Pulmonary artery endothelial cell (primary cell): ENCODE data around the gene SGPP1. TPM values are rescaled to one million over a fixed set of nuclear protein-coding genes. Genes with fewer than 3 reads are reported as not detected.
"Not testable (repeated sequence)": the region's sequence is repeated elsewhere in the genome, so short reads cannot be mapped to it uniquely, and the experiment has no call there.

Source experiments
- DNase-seq: peaks from one replicate; pipeline ENCODE4 v3.0.0-alpha.2; 2011; ENCODE audit warnings: low read depth, low spot score
- total RNA-seq: library from RNA; depleted of rRNA; stranded (reverse); fragments of >200 nt; gene quantifications from 2 replicates; pipeline ENCODE4 v1.2.3, GENCODE V29; 2014

Gene SGPP1, protein sequence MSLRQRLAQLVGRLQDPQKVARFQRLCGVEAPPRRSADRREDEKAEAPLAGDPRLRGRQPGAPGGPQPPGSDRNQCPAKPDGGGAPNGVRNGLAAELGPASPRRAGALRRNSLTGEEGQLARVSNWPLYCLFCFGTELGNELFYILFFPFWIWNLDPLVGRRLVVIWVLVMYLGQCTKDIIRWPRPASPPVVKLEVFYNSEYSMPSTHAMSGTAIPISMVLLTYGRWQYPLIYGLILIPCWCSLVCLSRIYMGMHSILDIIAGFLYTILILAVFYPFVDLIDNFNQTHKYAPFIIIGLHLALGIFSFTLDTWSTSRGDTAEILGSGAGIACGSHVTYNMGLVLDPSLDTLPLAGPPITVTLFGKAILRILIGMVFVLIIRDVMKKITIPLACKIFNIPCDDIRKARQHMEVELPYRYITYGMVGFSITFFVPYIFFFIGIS
- 13.7 and 14.7 TPM in 2 replicates for total RNA-seq

DNA sequence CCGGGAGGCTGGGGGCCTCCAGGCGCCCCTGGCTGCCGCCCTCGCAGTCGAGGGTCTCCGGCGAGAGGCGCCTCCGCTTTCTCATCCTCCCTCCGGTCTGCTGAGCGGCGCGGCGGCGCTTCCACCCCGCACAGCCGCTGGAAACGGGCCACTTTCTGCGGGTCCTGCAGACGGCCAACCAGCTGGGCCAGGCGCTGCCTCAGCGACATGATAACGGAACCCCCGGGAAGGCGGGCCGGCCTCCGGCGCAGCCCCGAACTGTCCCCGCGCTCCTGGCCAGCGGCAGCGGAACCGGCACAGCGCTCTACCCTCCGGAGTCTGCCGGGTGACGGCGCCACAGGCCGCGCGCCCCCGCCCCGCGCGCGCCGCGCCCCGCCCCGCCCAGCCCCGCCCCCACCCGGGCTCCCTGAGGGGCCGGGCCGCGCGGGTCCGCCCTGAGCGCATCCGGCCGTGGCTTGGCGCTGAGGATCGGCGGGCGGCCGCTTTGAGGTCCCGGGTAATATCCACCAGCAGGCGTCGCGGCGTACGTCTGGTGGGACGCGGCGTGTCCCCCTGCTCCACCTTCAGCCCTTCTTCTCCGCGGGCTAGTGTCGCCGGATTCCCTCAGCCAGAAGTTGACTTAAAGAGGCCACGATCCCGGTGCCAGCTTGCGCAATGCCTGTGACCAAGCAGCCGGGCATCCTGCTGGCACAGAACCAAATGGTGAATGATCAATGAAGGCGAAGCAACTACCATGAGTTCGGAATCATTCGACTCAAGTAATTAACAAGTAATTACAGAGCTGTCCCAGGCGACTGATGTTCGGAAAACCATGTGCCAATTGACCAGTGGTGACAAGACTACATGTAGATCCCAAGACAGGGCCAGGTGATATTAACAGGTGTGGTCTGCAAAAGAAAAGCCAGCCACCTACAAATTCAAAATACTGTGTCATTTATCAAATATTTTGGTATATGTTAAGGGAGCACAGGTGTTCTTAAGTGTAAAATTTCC lies at the start of gene SGPP1:
Gene SGPP1, minus strand, starts transcription at position 330 of the 993 bp plus-strand sequence. Its CDS starts 121 bp downstream, at position 209.
- peak; percentile 15 for DNase-seq

DNA sequence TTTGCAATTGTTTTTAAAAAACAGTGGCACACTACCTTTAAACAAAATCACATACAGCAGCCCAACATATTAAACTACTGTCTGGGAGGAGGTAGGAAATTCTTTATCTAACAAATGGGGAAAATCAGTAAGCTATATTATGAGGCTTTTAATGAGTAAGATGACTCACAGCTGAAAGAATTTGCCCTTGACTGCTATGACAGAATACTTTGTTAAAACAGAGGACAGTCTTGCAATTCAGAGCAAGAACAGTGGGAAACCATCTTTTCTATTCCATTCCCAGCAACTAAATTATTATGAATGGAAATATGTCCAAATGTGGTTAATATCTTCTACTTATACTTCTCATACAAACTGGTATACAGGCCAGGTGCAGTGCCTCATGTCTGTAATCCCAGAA lies 49.2 kb upstream of the SGPP1 start:
- DNase-seq = peak; percentile 19

- no peak for DNase-seq
These were observed 45.6 kb upstream of the SGPP1 start for GRCh38 chr14:63773504-63773903.

- peak; percentile 32 for DNase-seq
These were observed 42.4 kb upstream of the SGPP1 start for GRCh38 chr14:63770187-63770807.

- DNase-seq = no peak
These were observed 38.7 kb upstream of the SGPP1 start for GRCh38 chr14:63766611-63767010.

DNA sequence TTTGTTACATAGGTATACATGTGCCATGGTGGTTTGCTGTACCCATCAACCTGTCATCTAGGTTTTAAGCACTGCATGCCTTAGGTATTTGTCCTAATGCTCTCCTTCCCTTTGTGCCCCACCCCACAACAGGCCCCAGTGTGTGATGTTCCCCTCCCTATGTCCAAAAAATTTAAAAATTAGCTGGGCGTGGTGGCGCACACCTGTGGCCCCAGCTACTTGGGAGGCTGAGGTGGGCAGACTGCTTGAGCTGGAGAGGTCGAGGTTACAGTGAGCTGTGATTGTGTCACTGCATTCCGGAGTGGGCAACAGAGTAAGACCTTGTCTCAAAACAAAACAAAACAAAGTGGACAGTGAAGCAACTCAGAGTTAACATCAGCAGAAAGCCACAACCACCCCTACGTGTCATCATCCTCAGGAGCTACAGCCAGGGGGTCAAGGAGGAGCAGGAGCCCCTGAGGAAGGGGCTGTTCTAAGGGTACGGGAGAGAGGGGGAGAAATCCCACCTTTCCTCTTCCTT lies 36.8 kb upstream of the SGPP1 start:
- DNase-seq = no peak

GRCh38 chr14:63764103-63764502 lies 36.2 kb upstream of the SGPP1 start:
- no peak for DNase-seq

DNA sequence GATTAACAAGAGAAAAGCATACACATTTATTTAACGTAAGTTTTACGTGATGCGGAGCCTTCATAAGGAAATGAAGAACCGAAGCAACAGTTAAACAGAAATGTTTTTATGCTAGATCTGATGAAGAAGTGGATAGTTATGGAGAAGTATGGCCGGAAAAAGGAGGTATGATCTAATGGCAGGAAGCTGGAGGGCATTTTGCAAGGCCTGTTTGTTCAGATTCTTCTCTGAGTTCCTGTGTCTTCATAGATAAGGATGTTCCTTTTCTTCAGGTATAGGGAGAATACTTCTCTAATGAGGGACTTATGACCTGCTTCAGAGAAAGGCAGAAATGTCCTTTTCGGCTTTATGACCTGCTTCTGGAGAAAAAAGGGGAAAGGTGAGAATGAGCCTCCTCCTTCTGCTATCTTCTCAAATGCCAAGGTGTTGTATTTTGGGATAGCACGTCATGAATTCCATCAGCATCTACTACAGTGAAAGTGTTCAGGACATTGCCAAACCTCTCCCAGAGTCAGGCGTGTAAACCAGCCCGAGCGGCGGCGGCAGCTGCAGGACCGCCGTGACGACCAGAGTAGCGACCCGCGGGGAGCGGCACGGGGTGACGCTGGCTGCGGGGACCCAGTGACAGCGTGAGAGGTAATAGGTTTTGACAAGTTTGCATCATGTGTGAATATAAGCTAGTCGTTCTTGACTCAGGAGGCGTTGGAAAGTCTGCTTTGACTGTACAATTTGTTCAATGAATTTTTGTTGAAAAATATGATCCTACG lies 33.7 kb upstream of the SGPP1 start:
- DNase-seq = no peak

GRCh38 chr14:63760014-63760413 lies 32.1 kb upstream of the SGPP1 start:
- DNase-seq = no peak

DNA sequence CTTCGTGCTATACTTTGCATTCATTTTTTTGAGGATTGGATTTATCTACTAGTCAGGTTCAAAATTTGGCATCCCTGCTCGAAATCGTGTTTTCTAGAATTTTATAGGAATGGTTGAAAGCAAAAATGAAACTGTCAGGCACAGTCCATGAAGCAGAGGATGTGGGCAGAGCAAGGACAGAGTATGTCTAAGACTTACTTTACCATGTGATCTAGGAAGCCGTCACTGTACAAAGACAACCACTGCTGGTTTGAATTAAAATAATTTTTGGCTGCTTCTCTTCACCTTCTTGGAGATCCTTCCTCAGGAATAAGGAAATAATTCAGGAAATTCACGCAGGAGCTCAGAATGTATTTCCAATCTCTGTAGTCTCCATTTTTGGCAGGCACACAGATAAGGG lies 31.6 kb upstream of the SGPP1 start:
- DNase-seq = no peak

DNA sequence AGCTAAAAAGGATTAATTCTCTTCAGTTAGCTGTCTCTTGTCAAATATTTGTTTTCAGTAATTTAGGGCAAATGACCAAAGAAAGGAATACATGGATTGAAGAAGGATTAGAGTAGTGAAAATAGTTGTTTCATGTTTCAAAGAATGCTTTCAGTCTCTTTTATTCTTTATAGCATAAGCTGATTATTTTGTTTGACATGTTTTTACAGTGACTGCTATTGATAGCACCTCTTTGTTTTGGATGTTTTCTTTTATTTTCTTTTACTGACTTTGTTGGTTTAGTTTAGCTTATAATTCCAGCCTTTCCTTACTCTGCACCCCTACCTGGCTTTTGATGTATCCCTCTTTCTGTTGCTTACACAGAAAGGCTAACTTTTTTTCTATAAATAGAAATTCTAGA lies 29.3 kb upstream of the SGPP1 start:
- no peak for DNase-seq

DNA sequence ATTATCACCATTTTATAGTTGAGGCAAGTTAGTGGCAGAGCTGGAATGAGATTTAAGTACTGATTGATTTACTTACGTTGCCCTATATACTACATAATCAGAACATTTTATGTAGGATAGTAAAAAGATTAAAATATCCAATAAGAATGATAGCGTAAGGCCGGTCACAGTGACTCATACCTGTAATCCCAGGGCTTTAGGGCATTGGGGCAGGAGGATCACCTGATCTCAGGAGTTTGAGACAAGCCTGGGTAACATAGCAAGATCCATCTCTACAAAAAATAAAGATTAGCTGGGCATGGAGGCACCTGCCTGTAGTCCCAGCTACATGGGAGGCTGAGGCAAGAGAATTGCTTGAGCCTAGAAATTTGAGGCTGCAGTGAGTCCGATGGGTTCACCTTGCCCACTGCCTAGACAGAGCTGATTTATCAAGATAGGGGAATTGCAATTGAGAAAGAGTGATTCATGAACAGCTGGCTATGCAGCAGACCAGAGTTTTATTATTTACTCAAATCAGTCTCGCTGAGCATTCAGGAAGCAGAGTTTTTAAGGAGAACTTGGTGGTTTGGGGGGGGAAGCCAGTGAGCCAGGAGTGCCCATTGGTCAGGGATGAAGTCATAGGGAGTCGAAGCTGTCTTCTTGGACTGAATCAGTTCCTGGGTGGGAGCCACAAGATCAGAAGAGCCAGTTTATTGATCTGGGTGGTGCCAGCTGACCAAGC lies 24.7 kb upstream of the SGPP1 start:
- no peak for DNase-seq

DNA sequence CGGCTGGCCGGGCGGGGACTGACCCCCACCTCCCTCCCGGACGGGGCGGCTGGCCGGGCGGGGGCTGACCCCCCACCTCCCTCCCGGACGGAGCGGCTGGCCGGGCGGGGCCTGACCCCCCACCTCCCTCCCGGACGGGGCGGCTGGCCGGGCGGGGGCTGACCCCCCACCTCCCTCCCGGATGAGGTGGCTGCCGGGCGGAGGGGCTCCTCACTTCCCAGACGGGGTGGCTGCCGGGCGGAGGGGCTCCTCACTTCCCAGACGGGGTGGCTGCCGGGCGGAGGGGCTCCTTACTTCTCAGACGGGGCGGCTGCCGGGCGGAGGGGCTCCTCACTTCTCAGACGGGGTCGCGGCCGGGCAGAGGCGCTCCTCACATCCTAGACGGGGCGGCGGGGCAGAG lies 23.2 kb upstream of the SGPP1 start:
- DNase-seq = not testable (repeated sequence)

- DNase-seq = no peak
These were observed 20.0 kb upstream of the SGPP1 start for GRCh38 chr14:63747846-63748245.

- no peak for DNase-seq
These were observed 18.1 kb upstream of the SGPP1 start for GRCh38 chr14:63745858-63746425.

DNA sequence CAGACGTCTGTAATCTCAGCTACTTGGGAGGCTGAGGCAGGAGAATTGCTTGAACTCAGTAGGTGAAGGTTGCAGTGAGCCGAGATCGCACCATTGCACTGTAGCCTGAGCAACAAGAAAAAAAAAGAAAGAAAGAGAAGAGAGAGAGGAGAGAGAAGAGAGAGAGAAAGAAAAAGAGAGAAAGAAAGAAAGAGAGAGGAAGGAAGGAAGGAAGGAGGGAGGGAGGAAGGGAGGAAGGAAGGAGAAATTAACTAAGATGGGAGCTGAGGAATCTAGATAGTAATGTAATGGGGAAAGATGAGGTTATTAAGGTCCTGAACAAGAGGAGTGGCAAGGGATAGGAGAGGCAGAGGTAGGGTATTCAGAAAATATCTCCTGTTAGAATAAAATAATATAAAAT lies 17.4 kb upstream of the SGPP1 start:
- DNase-seq = no peak

DNA sequence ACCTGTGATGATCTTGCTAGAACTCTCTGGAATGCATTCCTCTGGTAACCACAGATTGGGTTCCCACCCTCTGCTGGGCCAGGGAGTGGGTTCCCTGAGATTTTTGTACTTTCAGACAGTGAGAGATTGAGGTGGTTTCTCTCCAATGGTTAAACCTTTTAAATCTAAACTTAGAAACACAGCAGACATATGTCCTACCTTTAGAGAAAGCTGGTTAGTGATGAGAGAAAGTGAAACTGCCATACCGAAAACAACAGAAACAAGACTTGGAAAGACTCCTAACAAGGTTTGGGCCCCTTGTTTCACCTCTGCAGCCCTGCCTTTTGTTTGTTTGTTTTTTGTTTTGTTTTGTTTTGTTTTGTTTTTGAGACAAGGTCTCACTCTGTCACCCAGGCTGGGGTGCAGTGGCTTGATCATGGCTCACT lies 9.7 kb upstream of the SGPP1 start:
- no peak for DNase-seq

- no peak for DNase-seq
These were observed 7.9 kb upstream of the SGPP1 start for GRCh38 chr14:63735720-63736119.

- DNase-seq = no peak
These were observed 2.8 kb upstream of the SGPP1 start for GRCh38 chr14:63730659-63731058.
